ENCODE data around the gene ATRIP.

GRCh38 chr3:48413086-48413485 lies 33.5 kb upstream of the ATRIP start:
- TF ChIP-seq CTCF (IDR thresholded peaks at IDR 0.05) (no peak), EP300 (IDR thresholded peaks at IDR 0.05) (no peak), POLR2A (IDR thresholded peaks at IDR 0.05; ENCODE audit: low read length) (no peak), USF2 (IDR thresholded peaks at IDR 0.05) (no peak), HES2 (IDR thresholded peaks at IDR 0.05) (no peak), CHD2 (IDR thresholded peaks at IDR 0.05; ENCODE audit: low read length, partially characterized antibody) (no peak), ZSCAN20 (CRISPR knock-in tag; IDR thresholded peaks at IDR 0.05) (no peak), MAX (IDR thresholded peaks at IDR 0.05) (no peak)

Measured in A549 (cell line).